Breast epithelium (tissue), 3 donors: ENCODE results near the gene RGS12.

ENCODE experiments used
- POLR2A ChIP-seq: fragments of 450-650 bp; IDR thresholded peaks from one replicate; pipeline ENCODE4 v1.6.1; 2016; ENCODE audit warnings: antibody characterized with exemption, mild to moderate bottlenecking, moderate library complexity
- POLR2AphosphoS5 ChIP-seq, 3 donors: sonication (generic); formaldehyde crosslinking; IDR thresholded peaks; one replicate each; pipeline ENCODE4 v1.6.1; 2017; ENCODE audit warnings: antibody characterized with exemption in 3 of 3
- TF ChIP-seq, protein P1 (sequence below), 3 donors: fragments of 450-650 bp; IDR thresholded peaks; one replicate each; pipeline ENCODE4 v1.5.1; 2016 to 2017; ENCODE audit warnings: antibody characterized with exemption in 3 of 3, mild to moderate bottlenecking in 3 of 3, moderate library complexity in 3 of 3

DNA sequence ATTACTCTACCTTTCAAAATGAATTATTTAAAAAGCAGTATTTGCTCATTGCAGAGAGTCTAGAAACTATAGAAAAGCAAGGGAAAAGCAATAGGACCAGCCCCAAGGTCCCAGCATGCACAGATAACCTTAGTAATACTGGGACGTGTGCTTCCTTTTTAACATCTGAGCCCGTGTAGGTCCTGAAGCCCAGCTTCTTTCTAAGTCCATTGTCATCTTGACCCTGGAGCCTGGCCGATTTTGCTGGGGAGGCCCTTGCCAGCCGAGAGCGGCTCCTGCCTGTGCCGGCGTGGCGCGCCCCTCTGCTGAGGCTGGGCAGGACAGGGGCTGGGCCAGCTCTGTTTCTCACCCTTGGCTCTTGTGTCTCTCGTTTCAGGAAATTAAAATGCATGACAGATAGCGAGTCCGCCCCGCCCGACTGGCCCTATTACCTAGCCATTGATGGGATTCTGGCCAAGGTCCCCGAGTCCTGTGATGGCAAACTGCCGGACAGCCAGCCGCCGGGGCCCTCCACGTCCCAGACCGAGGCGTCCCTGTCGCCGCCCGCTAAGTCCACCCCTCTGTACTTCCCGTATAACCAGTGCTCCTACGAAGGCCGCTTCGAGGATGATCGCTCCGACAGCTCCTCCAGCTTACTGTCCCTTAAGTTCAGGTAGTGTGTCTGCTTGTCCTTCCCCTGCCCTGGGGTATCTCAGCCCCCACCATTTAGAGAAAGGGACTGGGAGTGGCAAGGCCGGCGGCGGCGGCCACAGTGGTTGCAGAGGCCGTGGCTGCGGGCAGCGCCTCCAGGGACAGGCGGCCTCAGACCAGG lies 39.8 kb upstream of the RGS12 start:
- TF ChIP-seq, protein P1, sequence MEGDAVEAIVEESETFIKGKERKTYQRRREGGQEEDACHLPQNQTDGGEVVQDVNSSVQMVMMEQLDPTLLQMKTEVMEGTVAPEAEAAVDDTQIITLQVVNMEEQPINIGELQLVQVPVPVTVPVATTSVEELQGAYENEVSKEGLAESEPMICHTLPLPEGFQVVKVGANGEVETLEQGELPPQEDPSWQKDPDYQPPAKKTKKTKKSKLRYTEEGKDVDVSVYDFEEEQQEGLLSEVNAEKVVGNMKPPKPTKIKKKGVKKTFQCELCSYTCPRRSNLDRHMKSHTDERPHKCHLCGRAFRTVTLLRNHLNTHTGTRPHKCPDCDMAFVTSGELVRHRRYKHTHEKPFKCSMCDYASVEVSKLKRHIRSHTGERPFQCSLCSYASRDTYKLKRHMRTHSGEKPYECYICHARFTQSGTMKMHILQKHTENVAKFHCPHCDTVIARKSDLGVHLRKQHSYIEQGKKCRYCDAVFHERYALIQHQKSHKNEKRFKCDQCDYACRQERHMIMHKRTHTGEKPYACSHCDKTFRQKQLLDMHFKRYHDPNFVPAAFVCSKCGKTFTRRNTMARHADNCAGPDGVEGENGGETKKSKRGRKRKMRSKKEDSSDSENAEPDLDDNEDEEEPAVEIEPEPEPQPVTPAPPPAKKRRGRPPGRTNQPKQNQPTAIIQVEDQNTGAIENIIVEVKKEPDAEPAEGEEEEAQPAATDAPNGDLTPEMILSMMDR (IDR thresholded peaks at IDR 0.05) = no peak
- no peak for TF ChIP-seq POLR2AphosphoS5 (IDR thresholded peaks at IDR 0.05)
- no peak for TF ChIP-seq POLR2A
